Cardiac septum (tissue), 1 donor: ENCODE data around the gene PVALEF. TPM values are rescaled to one million over a fixed set of nuclear protein-coding genes. Genes with fewer than 3 reads are reported as not detected.
"Not testable (repeated sequence)": the region's sequence is repeated elsewhere in the genome, so short reads cannot be mapped to it uniquely, and the experiment has no call there.

Experiments used
- DNase-seq: peaks from one replicate; pipeline ENCODE4 v3.0.0-alpha.2; 2020; ENCODE audit warnings: low spot score
- intact Hi-C: fragments of 100-400 bp; cut with DNase I; formaldehyde crosslinking; loops from one replicate; pipeline ENCODE4 v1.14.0; 2022
- microRNA-seq: library from miRNA; unstranded; fragments of <30 nt; microRNA quantifications from one replicate; pipeline ENCODE4 v1.2.0, GENCODE V29; 2020
- total RNA-seq: library from RNA; stranded (reverse); fragmentation: NEBNext Ultra II Directional; extraction: Animal tissue kit (Norgen Biotek cat#: 25700); gene quantifications from one replicate; pipeline ENCODE4 v1.2.1, GENCODE V29; 2021
- donor health status: DM: no; HTN: no; CAD: no.

The PVALEF gene
- total RNA-seq, 1 donor from 2014 or later = not detected

DNA sequence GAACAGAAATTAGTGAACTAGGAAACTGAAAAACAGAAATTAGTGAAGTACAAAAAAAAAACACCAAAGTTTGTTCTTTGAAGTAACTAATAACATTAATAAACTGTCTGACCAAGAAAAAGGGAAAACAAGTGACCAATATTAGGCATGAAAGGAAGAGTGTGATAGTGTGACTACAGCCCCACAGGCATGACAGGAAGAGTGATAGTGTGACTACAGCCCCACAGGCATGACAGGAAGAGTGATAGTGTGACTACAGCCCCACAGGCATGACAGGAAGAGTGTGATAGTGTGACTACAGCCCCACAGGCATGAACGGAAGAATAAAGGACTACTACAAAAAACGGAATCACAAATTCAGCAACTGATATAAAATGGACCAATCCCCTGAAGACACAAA is 62.3 kb downstream of the PVALEF start:
- intact Hi-C loops, DNase-seq: not testable (repeated sequence)

DNA sequence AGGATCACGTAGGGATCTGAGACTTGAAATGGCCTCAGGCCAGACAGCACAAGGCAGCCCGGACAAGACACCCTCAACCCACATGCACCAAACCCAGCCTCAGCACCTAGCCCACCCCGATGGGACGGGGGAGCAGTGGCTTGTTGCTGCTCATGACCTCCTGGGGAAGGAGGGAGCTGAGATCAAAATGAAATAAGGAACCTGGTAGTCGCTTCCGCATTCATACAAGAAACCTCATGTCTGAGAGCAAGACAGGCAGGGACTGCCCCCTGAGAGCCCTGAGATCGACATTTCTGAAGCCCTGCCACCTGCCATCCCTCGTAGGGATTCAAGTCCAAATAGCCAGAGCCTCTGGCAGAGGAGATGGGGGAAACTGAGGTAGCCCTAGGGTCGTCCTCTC is 63.1 kb downstream of the PVALEF start:
- no peak for DNase-seq
- intact Hi-C loops = no loop called here

DNA sequence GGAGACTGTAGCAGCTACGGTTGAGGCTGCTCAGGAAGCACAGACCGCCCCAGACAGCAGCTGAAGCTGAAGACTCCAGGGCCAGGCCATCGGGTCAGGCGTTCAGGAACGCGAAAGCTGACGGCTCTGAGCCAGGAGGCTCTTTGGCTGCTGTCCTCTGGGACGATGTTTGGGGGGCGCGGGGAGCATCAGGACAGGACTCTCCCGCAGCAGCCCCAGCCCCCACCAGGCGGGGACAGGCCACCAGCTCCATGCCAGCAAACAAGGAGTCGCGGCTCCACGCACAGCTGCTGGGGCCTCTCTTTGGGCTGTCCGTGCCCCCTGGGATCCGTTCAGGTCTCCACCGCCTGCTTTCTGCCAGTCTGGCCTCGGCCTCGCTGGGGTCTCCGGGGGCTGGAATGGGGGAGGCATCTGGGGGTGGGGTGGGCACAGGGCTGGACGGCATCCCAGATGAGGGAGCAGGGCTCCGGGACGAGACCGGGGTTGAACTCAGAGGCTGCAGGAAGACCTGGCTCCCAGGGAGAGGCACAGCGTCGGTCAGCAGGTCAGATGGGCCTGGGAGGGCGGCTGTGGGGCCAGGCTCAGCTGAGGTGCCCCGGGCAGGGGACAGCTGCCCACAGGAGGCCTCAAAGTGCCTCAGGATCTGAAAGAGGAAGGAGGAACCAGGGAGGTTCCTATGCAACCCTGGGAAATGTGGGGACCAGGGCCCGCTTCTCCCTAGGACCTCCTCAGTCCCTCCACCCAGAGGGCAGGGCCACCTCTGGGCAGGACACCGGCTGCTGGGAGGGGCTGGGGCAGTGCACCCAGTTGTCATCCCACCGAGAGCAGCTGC is 63.7 kb downstream of the PVALEF start:
- intact Hi-C loops = no loop called here
- DNase-seq = no peak

DNA sequence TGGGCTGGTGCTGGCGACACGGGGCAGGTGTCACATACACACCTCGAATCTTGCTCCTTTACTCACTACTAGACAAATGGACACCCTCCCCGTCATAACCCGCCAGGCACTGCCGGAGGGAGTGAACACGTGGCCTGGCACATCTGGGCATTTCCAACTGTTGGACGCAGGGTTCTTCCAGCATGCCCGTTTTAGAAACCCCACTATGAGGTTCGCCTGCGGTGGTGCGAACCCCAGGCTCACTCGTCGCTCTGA is 64.3 kb downstream of the PVALEF start:
- DNase-seq = no peak
- intact Hi-C loops = no loop called here

DNA sequence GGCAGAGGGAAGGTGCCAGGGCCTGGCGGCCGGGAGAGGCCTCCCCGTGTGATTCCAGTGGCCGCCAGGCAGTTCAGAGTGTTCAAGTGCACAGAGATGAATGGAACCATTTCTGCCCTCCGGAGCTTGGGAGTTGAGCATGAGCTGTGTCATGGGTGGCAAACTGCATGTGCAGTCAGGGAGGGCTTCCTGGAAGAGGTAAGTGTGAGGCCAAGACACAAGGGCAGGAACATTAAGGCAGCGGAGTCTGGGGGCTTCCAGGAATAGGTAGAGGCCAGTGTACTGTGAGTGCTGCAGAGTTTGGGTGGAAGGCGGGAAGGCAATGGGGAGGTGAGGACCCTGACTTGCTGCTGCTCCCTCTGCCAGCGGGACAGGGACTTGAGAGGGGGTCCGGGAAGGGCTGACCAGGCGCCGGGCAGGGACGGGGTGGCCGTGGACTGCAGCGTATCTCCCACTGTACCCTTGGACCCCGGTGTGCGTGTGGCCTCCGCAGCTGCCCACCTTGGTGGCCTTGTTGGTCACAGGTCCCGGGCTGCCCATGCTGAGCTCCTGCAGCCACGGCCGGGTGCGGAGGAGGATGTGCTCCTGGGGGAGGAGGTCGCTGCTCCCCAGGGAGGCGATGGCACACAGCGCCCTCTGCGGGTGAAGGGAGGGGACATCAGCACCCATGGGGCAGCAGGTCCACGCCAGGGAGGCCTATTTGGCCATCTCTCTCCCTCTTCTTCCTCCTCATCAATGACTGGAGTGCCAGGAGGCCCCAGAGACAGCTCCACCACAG is 64.9 kb downstream of the PVALEF start:
- intact Hi-C loops = no loop called here
- DNase-seq = no peak

DNA sequence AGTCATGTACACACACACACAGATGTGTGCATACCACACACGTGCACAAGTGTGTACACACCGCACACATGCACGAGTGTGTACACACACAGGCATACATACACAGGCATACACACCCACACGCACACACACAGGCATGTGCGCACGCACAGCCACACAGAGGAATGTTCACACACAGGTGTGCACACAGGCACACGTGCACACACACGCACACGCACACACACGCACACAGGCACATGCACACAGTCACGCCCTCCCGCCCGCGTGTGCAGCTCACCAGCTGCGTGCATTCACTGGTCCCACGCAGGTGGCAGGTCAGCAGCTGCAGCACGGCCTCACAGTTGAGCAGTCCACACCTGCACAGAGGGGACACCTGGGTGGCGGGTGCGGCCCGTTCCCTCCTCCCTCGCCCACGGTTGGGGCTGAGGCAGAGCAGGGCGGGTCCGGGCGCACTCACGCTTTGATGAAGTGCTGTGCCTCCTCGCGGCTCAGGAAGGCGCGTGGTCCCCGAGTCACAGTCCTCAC is 65.9 kb downstream of the PVALEF start:
- DNase-seq = no peak
- intact Hi-C loops = no loop called here

DNA sequence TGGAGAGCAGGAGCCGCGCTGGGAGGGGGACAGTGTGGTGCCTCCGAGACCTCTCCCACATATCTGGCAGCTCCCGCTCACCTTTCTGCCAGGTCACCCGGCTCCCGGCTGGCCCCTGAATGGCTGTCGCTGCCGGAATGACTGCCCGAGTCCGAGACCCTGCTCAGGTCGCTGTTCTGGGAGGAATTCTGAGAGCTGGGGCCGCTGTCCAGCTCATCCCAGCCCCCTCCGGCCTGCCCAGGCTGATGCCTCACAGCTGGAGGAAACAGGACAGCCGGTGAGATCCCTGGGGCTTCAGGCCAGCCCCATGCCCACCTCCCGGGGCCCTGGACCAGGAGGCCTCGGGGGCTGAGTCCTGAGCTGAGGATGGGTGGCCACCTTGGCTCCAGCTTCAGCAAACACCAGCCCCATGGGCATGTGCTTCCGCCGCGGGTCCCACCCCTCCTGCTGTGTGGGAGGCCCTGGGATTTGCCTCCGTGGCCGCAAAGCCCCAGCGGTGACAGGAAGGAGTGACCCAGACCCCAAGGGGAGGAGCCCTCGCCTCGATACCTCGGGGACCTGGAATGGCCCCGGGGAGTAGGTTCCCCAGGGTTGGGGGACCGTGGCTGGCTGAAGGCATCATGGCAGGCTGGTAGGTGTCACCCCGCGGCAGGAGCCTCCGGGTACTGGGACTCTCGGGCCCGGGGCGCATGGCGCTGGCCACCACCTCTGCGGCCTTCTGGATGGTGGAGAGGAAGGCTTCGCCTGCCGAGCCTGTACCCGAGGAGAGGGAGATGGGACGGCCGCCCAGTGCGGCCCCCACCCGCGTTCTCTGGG is 66.7 kb downstream of the PVALEF start:
- DNase-seq = no peak
- intact Hi-C loops = no loop called here

Small RNA genes within 50 kb of the gene (microRNA-seq; reads per million reads assigned to microRNA genes)
- gene MIR1250 (not detected), gene MIR3065 (not detected), gene MIR338 (not detected), gene MIR657 (not detected)

Other genes with a start within 250 kb of the PVALEF start
- gene CHMP6, start 173.7 kb upstream of the PVALEF start, total RNA-seq = 21.7 TPM
- 9.8 TPM for gene BAIAP2, start 130.4 kb upstream of the PVALEF start, total RNA-seq
- gene AATK, start 714 bp downstream of the PVALEF start, total RNA-seq = 9.3 TPM
- 6.8 TPM for gene CEP131, start 57.5 kb downstream of the PVALEF start, total RNA-seq
- gene TEPSIN, start 73.5 kb downstream of the PVALEF start, total RNA-seq = 12.6 TPM
- 61.0 TPM for gene NDUFAF8, start 73.8 kb downstream of the PVALEF start, total RNA-seq
- 36.0 TPM for gene SLC38A10, start 129.8 kb downstream of the PVALEF start, total RNA-seq
- 13.5 TPM for gene BAHCC1, start 229.9 kb downstream of the PVALEF start, total RNA-seq